Liver (tissue), 9 donors: ENCODE results near the gene TST. TPM values are rescaled to one million over a fixed set of nuclear protein-coding genes. Genes with fewer than 3 reads are reported as not detected.

ENCODE experiments used
- DNase-seq: peaks from one replicate; pipeline ENCODE4 v3.0.0-alpha.2; 2017; ENCODE audit warnings: low spot score
- H3K27ac ChIP-seq, 2 donors: one replicate each; pipeline ENCODE4 v1.7.0; 2013; ENCODE audit warnings: inconsistent platforms in 2 of 2, low read length in 2 of 2, control low read depth in 1 of 2, low read depth in 1 of 2, mild to moderate bottlenecking in 1 of 2
- H3K27me3 ChIP-seq, 4 donors: one replicate each; pipeline versions ENCODE4 v1.6.1 to v1.7.0; 2013; ENCODE audit warnings: low read length in 3 of 4, inconsistent platforms in 1 of 4, mild to moderate bottlenecking in 1 of 4, moderate library complexity in 1 of 4; ENCODE audit not compliant: control insufficient read depth in 4 of 4, insufficient read depth in 4 of 4
- H3K36me3 ChIP-seq, 4 donors: one replicate each; pipeline versions ENCODE4 v1.6.1 to v1.7.0; 2013; ENCODE audit warnings: low read length in 3 of 4, mild to moderate bottlenecking in 3 of 4, low read depth in 1 of 4, moderate library complexity in 1 of 4; ENCODE audit not compliant: control insufficient read depth in 4 of 4, insufficient read depth in 3 of 4
- H3K4me1 ChIP-seq, 4 donors: one replicate each; pipeline versions ENCODE4 v1.6.1 to v1.7.0; 2013; ENCODE audit warnings: low read length in 3 of 4, mild to moderate bottlenecking in 3 of 4, moderate library complexity in 1 of 4; ENCODE audit not compliant: control insufficient read depth in 4 of 4, insufficient read depth in 4 of 4
- H3K4me3 ChIP-seq, 3 donors: one replicate each; pipeline versions ENCODE4 v1.6.1 to v1.7.0; 2013; ENCODE audit warnings: low read length in 3 of 3, control low read depth in 1 of 3, low read depth in 1 of 3, mild to moderate bottlenecking in 1 of 3
- H3K9ac ChIP-seq, 2 donors: one replicate each; pipeline ENCODE4 v1.7.0; 2013; ENCODE audit warnings: low read length in 2 of 2, mild to moderate bottlenecking in 2 of 2, moderate library complexity in 2 of 2, control low read depth in 1 of 2, low read depth in 1 of 2
- H3K9me3 ChIP-seq, 4 donors: one replicate each; pipeline versions ENCODE4 v1.6.1 to v1.7.0; 2013; ENCODE audit warnings: low read length in 3 of 4; ENCODE audit not compliant: control insufficient read depth in 4 of 4
- ATF3 ChIP-seq: IDR thresholded peaks from 2 replicates; pipeline ENCODE4 v1.6.1; 2016; ENCODE audit warnings: antibody characterized with exemption
- CTCF ChIP-seq: fragments of 150-350 bp; IDR thresholded peaks from 2 replicates; pipeline ENCODE4 v1.5.1; 2017; ENCODE audit warnings: improper control_type of control experiment, low read depth, low read length; ENCODE audit not compliant: missing input control
- EGR1 ChIP-seq, 2 donors: IDR thresholded peaks; 2 replicates each; pipeline ENCODE4 v1.6.1; 2016 to 2018; ENCODE audit warnings: antibody characterized with exemption in 2 of 2, low read depth in 2 of 2
- FOXA2 ChIP-seq: IDR thresholded peaks from 2 replicates; pipeline ENCODE4 v1.6.1; 2016; ENCODE audit warnings: antibody characterized with exemption
- GABPA ChIP-seq, 2 donors: IDR thresholded peaks in 1 of 2; conservative IDR thresholded peaks in 1 of 2; 2 replicates each; pipeline ENCODE4 v1.6.1; 2016; ENCODE audit warnings: antibody characterized with exemption in 2 of 2, mild to moderate bottlenecking in 1 of 2, moderate library complexity in 1 of 2
- HNF4G ChIP-seq: IDR thresholded peaks from 2 replicates; pipeline ENCODE4 v1.6.1; 2016; ENCODE audit warnings: antibody characterized with exemption
- JUND ChIP-seq, 2 donors: IDR thresholded peaks; 2 replicates each; pipeline ENCODE4 v1.6.1; 2016; ENCODE audit warnings: antibody characterized with exemption in 2 of 2
- NR2F2 ChIP-seq: IDR thresholded peaks from 2 replicates; pipeline ENCODE4 v1.6.1; 2016; ENCODE audit warnings: antibody characterized with exemption
- RAD21 ChIP-seq, 2 donors: IDR thresholded peaks; 2 replicates each; pipeline ENCODE4 v1.6.1; 2016; ENCODE audit warnings: antibody characterized with exemption in 2 of 2, mild to moderate bottlenecking in 2 of 2
- REST ChIP-seq: IDR thresholded peaks from 2 replicates; pipeline ENCODE4 v1.6.1; 2016; ENCODE audit warnings: antibody characterized with exemption, mild to moderate bottlenecking
- RXRA ChIP-seq, 2 donors: IDR thresholded peaks; 2 replicates each; pipeline ENCODE4 v1.6.1; 2017 to 2018; ENCODE audit warnings: antibody characterized with exemption in 2 of 2, mild to moderate bottlenecking in 1 of 2
- SP1 ChIP-seq: IDR thresholded peaks from 2 replicates; pipeline ENCODE4 v1.6.1; 2018; ENCODE audit warnings: antibody characterized with exemption, mild to moderate bottlenecking
- YY1 ChIP-seq: IDR thresholded peaks from 2 replicates; pipeline ENCODE4 v1.6.1; 2016; ENCODE audit warnings: antibody characterized with exemption, mild to moderate bottlenecking
- ZBTB33 ChIP-seq: IDR thresholded peaks from 2 replicates; pipeline ENCODE4 v1.6.1; 2016; ENCODE audit warnings: antibody characterized with exemption
- WGBS: extraction: QIAGEN DNeasy Blood & Tissue Kit; methylation state at CpG from one replicate; pipeline ENCODE4 v1.1.7; 2013; 5-methylcytosine and 5-hydroxymethylcytosine counted together
- polyA plus RNA-seq, 2 donors: library from polyadenylated mRNA; stranded (reverse) in 1 of 2; unstranded in 1 of 2; fragments of 200-250 nt in 1 of 2; fragments of >200 nt in 1 of 2; fragmentation: Nextera tagmentation in 1 of 2; extraction: Ambion mirVana in 1 of 2; gene quantifications; one replicate each; pipeline versions ENCODE4 v1.2.1 to v1.2.3, GENCODE V29; 2013 to 2015
- total RNA-seq, 2 donors: library from RNA; depleted of rRNA; stranded (reverse); fragments of >200 nt; gene quantifications; one replicate each; pipeline ENCODE4 v1.2.3, GENCODE V29; 2014
- donor health status: healthy.
- donor health status: healthy.
- donor health status: healthy.
- donor health status: healthy.
- donor health status: healthy.

Gene TST
- total and polyA plus RNA-seq, 4 donors, result 186 to 404 (median 292) TPM

- H3K27ac ChIP-seq, result no peak overlapping the region
- H3K36me3 ChIP-seq, result no peaks in the 10 kb centered on the region
- peaks cover 9 to 30% (median 24%) of the 10 kb centered on the region in 4 donors for H3K4me1 ChIP-seq
- no peaks in the 10 kb centered on the region for H3K27me3 ChIP-seq
- no peaks in the 10 kb centered on the region for H3K9me3 ChIP-seq
- TF ChIP-seq ATF3, result no peak
- TF ChIP-seq HNF4G, result no peak
- TF ChIP-seq YY1, result no peak
- TF ChIP-seq SP1, result no peak
- TF ChIP-seq REST, result no peak
- TF ChIP-seq CTCF, result no peak
- no peak for TF ChIP-seq EGR1 (IDR thresholded peaks at IDR 0.05; ENCODE audit: low read depth in 2 of 2)
- TF ChIP-seq NR2F2, result no peak
- no peak for TF ChIP-seq RXRA (IDR thresholded peaks at IDR 0.05)
- no peak for TF ChIP-seq JUND (IDR thresholded peaks at IDR 0.05)
- no peak for TF ChIP-seq RAD21 (IDR thresholded peaks at IDR 0.05)
- no peak for TF ChIP-seq GABPA (IDR thresholded peaks at IDR 0.05 in 1 of 2, conservative IDR thresholded peaks at IDR 0.05 in 1 of 2)
- no peak for TF ChIP-seq FOXA2
- no peak for TF ChIP-seq ZBTB33
- H3K9ac ChIP-seq, result no peak overlapping the region
- H3K4me3 ChIP-seq, result no peak overlapping the region
- DNase-seq, result no peak
- WGBS, result 96% methylated on average over 7 of the region's 7 CpGs
Measured at GRCh38 chr22:37047006-37047405, 27.8 kb upstream of the TST start.

GRCh38 chr22:37046589-37046988 is 27.3 kb upstream of the TST start:
- TF ChIP-seq HNF4G (no peak), REST (no peak), ATF3 (no peak), NR2F2 (no peak), RXRA (IDR thresholded peaks at IDR 0.05) (no peak), EGR1 (IDR thresholded peaks at IDR 0.05; ENCODE audit: low read depth in 2 of 2) (no peak), GABPA (IDR thresholded peaks at IDR 0.05 in 1 of 2, conservative IDR thresholded peaks at IDR 0.05 in 1 of 2) (no peak), RAD21 (IDR thresholded peaks at IDR 0.05) (no peak), SP1 (no peak), CTCF (no peak), YY1 (no peak)
- H3K4me3 ChIP-seq, result no peak overlapping the region

More at GRCh38 chr22:37046589-37046988, 27.3 kb upstream of the TST start:
- no peaks in the 10 kb centered on the region for H3K27me3 ChIP-seq
- H3K36me3 ChIP-seq, result no peaks in the 10 kb centered on the region
- DNase-seq, result no peak
- H3K27ac ChIP-seq, result no peak overlapping the region
- 93% methylated on average over 6 of the region's 6 CpGs for WGBS
- H3K9ac ChIP-seq, result no peak overlapping the region
- peaks cover 5 to 27% (median 23%) of the 10 kb centered on the region in 4 donors for H3K4me1 ChIP-seq
- no peaks in the 10 kb centered on the region for H3K9me3 ChIP-seq
